ENCODE data around the gene TSPAN12.
A peak's percentile ranks its signal among the peaks of the same experiment; 100 is the strongest.
"Not testable (repeated sequence)": the region's sequence is repeated elsewhere in the genome, so short reads cannot be mapped to it uniquely, and the experiment has no call there.

Gene TSPAN12

DNA sequence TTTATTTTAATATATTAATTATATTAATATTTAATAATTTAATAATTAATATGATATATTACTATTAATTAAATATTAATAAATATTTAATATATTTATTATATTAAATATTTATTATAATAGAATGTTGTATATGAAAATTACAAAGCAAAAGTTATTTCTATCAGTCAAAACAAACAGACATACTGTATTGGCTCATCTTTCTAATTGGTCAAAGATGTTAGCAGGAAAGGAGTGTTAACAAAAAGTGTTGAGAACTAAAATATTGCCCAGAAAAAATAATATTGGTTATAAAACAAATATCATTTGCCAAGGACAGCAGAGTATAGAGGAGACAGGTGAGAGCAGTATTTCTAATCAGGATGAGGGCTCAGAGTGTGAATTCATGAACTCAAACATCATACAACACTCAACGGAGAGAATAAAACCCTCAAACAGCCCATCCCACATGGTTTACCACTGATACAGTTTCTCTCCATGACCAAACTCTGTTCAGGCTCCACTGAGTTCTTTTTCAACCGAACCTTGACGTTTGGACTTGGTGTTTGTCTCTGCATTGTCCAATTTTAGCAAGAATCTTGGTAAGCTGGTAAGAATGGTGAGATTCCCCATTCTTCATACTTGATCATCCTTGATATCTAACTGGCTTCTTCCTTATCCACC is 58.0 kb downstream of the TSPAN12 start:
- no peak for DNase-seq

DNA sequence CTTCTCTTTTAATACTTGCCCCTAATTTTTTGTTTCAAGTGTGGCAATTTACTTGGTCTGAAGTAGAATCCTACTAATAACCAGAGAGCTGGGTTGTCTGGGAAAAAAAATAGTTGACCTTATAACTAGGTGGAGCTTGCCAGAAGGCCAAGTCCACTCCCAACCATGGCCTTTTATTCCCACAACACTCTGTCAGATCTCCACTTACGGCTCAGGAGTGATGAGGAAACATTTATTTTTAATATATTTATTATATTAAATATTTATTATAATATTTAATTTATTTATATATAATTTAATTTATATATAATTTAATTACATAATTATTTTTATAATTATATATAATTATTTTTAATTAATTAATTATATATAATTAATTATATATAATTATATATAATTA is 58.8 kb downstream of the TSPAN12 start:
- DNase-seq: no peak

- no peak for DNase-seq
These were observed 60.8 kb downstream of the TSPAN12 start for GRCh38 chr7:120797026-120797645.

DNA sequence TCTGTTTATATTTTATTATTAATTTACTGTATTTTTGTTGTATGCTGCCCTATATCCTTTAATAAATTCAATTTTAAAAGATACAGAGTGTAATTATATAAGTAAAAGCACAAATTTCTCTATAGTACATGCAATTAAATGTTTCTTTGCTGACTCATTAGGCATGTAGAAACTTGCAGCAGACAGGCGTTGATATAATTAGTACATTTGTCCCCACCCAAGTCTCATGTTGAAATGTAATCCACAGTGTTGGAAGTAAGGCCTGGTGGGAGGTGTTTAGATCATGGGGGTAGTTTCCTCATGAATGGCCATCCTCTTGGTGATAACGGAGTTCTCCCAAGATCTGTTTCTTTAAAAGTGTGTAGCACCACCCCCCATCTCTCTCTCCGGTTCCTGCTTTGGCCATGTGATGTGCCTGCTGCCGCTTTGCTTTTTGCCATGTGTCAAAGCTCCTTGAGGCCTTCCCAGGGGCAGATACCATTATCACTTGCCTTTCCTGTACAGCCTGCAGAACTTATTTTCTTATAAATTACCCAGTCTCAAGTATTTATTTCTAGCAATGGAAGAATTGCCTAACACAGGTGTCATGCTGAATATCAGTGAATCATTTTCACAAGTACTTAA is 63.7 kb downstream of the TSPAN12 start:
- no peak for DNase-seq

DNA sequence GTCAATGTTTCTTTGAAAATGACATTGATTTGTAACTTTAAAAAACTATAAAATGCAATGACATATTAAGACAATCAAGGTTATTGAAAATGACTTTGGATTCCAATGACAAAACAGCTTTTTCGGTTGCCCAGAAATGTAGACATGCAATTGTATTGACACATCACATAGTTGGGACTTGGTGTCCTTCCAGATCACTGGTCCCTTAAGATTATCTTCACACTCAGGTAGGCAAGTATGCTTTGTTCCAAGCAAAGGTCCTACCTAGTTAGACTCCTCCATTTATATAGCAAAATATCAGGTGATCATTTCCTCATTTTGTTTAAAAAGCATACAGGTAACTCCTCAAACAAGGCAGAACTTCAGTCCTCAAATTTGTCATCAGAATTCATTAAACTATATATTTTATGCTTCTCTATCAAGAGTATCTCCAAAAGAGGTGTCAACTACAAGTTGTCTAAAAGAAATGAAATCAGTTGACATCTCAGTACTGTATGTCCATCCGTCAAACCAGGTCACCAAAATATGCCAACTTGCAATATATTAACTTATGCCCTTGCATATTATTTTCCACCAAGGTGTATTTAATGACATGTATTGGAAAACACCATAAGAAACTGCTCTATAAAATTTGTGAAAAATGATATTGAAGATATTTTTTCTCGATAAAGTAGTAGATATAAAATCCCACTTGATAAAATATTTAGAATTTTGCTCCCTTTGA is 64.6 kb downstream of the TSPAN12 start:
- DNase-seq: no peak

DNA sequence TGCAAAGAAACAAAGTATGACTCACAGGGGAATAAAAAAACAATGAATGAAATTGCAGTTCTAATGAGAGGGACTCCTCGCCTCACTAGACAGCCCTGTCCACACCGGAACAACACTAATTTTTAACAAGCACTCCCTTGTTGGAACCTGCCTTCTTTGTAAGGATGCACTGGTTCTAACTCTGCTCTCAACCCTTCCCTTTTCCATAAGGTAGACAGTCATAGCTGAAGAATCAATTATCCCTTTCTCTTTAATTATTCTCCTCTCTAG is 65.1 kb downstream of the TSPAN12 start:
- no peak for DNase-seq

DNA sequence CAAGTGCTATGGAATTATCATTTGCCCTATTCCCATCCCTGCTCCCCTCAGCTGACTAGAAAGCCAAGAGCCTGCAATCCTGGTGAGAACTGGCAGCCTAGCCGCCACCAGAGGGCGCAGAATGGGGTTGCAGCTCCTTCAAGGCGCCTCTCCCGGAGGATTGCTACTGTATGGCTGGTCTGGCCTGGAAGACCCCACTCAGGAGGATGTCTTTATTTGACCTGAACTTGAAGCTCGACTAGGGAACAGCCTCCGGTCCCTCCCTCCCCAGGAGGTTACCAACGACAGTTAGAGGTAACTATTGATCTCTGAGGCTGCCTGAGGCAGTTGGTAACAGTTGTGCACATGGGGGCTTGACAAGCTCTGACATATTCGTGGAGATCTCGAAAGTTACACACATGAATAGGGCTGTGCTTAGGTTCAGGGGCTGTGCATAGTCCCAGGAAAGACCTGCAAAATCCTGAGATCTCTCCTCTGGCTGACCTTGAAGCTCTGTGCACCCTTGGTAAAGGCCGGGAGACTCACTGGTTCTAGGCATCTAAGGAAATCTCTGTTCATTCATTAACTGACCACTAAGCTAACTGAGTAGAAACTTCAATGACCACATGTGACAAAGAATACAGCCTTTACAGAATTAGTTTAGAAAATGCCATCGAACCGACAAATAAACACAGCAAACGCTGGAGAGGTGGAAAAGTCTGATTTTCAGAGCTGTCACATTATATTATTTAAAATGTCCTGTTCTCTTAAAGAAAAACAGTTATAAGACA is 65.7 kb downstream of the TSPAN12 start:
- no peak for DNase-seq

DNA sequence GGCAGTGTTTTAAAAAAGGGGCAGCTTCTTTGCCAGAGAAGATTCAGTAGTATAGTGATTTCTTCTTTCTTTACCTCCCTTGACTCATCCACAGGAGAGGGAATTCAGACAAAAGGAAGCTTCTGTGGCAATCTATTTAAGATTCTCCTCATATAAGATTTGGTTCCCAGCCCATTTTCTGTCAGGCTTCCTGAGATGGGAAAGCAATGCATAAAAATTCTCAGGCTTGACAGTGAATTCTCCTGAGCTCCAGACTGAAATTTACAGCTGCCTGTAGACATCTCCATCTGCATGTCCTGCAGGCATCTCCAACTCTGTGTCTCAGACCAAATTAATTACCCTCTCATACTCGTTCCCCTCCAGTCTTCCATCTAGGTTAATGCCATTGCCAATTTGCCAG is 72.8 kb downstream of the TSPAN12 start:
- DNase-seq: no peak

- DNase-seq: no peak
These were observed 74.2 kb downstream of the TSPAN12 start for GRCh38 chr7:120783721-120784120.

- DNase-seq: no peak
These were observed 74.7 kb downstream of the TSPAN12 start for GRCh38 chr7:120783273-120783672.

- not testable (repeated sequence) for DNase-seq
These were observed 76.0 kb downstream of the TSPAN12 start for GRCh38 chr7:120781924-120782323.

DNA sequence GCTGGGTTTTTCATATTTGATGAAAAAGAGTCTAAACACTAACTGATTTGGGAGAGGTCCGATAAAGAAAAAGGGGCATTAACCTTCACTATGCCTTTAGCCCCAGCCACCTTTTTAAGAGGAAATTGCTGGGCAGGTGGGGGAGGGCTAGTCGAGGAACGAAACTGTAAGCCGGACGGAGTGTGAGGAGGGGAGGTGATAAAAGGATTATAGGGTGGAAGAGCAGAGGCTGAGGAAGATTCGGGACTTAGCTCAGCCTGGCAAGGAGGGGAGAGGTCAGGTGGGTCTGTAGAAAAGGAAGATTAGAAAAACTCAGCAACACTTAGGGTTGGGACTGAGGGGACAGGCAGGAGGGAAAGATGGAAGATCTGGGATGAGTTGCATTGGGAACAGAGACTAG is 77.0 kb downstream of the TSPAN12 start:
- DNase-seq: no peak

DNA sequence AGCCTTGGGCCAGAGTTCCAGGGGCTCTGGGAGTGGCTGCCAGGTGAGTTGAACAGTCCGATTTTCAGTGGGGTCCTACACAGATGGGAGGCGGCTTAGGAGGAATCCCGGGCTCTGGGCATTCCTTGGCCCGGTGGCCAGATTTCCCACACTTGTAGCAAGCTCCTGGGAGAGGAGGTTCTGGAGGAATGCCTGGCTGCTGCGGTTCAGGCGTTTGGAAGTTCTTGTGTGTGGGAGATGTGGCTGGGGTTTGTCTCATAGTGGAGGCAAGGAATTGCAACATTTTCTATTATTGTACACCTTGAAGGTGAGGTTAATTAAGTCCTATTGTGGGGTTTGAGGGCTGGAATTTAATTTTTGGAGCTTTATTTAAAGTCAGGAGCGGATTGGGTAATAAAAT is 77.5 kb downstream of the TSPAN12 start:
- not testable (repeated sequence) for DNase-seq

DNA sequence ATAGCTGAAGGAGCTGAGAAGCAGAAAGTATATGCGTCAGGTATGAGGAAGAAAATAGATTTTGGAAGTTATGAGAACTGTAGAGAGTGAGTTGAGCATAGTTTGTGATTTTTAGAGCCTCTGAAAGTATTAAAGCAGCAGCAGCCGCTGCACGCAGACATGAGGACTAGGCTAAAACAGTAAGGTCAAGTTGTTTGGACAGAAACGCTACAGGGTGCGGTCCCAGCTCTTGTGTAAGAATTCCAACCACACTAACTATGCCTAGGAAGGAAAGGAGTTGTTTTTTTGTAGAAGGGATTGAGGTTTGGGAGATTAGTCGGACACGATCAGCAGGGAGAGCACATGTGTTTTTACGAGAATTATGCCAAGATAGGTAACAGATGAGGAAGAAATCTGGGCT is 78.9 kb downstream of the TSPAN12 start:
- DNase-seq: not testable (repeated sequence)

DNA sequence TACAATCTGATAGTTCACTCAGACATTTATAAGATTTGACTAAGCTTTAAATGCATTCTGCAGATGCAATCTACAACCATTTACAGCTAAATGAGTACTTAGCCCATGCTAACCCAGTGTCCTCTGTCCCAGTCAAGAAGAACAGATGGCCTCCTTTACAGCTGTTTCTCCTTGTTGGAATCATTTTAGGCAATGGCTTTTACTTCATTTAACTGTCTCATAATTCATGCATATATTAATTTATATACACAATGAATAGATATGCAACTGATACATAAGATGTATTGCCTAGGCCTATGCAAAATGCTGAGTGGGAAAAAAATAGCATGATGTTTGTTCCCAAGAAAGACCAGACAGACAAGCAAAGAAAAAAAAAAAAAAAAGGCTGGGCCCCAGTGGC is 82.2 kb downstream of the TSPAN12 start:
- DNase-seq: peak; percentile 7

- DNase-seq: no peak
These were observed 83.5 kb downstream of the TSPAN12 start for GRCh38 chr7:120774481-120774880.

DNA sequence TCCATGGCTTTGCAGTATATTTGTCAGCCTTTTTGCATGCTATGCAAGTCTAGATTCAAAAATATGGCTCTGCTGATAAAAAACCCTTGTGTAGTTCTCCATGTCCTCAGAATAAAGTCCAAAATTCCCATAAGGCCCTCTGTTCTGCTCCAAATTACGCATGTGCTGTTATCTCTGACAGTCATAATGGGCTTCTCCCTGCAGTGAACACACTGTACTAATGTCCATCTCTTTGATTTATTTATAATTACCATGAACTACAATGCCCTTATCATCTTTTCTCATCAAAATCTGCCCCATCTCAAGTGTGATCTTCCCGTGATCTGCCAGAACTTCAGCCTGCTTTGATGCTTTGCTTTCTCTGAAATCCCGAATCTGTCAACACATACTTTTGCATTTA is 87.7 kb downstream of the TSPAN12 start:
- DNase-seq: no peak

DNA sequence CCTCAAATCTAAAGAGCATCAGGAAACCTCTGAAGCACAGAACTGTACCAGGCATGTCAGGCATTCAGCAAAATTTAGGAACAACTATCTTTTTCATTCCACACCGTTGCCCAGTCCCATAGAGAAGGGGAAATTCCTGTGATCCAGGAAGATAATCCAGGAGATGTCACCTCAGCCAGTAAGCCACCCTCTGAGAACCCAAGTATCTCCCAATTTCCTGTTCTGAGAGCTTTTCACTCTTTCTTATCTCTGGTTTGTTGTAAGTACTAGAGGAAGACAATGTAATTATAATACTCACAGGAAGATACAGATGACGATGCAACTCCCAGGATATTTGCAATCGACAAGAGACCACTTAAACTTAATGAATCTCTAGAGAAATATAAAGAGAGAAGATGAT is 97.1 kb downstream of the TSPAN12 start:
- no peak for DNase-seq

GRCh38 chr7:120760050-120760449 is 97.9 kb downstream of the TSPAN12 start:
- DNase-seq: no peak

GRCh38 chr7:120743128-120743527 is 114.8 kb downstream of the TSPAN12 start:
- no peak for DNase-seq

- DNase-seq: peak; percentile 52
These were observed 115.6 kb downstream of the TSPAN12 start for GRCh38 chr7:120742372-120742771.

- DNase-seq: no peak
These were observed 116.4 kb downstream of the TSPAN12 start for GRCh38 chr7:120741371-120742042.

GRCh38 chr7:120740348-120740747 is 117.6 kb downstream of the TSPAN12 start:
- no peak for DNase-seq
